HG03175 (cell line): ENCODE results near the gene UBE2J2.

Experiments
- ATAC-seq: cut with Tn5 transposase; IDR thresholded peaks from one replicate; pipeline ENCODE4 v1.9.1; 2021; ENCODE audit warnings: mild to moderate bottlenecking, moderate library complexity; ENCODE audit not compliant: unreplicated experiment

Gene UBE2J2

DNA sequence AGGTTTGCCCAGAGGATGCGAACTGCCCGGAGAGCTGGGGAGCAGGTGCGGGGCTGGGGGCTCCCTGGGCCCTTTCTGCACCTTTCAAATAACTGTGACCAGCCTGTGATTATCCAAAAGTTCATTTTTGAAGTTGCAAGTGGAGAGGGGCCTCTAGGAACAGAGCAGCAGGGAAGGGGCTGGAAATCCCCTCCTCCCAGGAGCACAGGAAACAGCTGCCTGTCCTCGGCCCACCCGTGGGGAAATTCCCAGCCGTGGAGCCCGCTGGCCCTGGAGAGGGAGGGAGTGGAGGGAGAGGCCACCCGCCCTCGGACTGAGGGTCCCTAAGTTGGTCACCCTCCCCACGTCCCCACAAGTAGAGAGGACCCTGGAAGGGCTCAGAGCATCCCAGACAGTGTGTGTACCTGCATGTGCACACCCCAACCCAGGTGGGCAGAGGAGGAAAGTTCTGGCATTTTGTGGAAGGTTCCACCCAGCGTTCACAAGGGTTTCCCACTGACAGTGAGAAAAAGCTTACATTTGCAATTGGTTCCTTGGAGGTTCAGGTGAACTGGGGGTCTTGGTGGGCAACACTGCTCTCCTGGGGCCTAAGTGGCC, 58.5 kb downstream of the UBE2J2 start:
- ATAC-seq = no peak

DNA sequence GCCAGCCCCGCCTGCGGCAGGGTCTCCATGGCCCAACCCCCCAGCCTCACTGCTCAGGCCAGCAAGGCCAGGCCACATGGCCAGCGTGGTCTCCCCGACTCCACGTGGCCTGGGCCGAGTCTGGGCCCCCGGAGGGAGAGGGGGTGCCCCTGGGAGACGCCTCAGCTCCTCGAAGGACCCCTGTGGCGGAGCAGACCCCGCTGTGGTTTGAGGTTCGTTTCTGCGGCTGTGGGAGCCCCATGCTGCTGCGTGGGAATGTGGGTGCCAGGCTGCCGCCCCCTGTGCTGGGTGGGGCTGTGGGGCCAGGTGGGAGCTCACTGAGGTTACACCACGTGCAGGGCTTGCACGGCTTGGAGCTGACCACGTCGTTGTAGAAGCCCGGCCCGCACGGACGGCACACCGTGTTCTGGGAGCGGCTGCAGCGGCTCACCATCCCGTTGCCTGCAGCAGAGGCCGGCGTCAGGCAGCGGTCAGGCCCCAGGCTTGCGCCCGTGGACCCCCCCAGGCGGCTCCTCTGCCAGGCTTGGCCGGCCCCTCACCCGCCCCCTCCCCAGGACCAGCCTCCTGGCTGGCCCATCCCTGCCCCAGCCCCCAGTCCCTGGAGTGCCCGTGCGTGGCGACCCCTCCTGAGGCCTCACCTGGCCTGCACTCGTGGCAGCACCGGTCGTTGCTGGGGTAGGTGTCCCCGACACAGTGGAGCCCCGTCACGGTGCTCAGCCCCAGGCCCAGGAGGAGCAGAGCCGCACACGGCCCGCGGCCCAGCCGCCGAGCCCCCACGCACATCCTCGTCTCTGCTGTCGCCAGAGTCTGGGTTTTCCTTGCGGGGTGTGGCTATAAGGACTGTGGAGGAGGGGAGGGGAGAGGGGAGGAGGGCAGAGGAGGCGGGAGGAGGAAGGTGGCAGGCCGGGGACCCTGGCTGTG, 60.0 kb downstream of the UBE2J2 start, which contains the start of gene TNFRSF4:
Gene TNFRSF4, minus strand, starts transcription at position 809 of the 921 bp plus-strand sequence. Its CDS starts 26 bp downstream, at position 783.
- ATAC-seq = no peak

DNA sequence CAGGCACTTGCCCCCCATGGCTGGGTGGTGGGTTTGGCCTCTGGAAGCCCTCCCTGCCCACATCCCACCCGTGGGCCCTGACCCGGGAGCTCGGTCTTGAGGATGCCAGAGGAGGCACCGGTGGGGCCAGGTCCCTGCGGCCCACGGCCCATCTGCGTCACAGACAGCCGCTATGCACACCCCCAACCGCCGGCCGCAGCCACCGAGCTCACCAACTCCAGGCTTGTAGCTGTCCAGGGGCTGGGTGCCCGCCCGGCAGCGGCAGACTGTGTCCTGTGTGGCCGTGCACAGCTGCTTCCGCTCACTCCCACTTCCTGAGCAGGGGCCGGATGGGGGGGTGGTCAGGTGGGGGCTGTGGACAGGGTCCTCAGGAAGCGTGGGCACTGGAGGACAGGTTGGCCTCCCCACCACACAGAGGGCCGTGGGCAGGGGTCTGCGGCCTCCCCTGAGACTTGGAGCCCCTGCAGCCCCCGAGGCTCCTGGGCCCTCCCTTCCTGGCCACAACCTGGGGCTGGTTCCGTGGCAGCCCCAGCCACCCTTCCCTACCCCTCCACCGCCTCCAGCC, 60.8 kb downstream of the UBE2J2 start:
- ATAC-seq = no peak

DNA sequence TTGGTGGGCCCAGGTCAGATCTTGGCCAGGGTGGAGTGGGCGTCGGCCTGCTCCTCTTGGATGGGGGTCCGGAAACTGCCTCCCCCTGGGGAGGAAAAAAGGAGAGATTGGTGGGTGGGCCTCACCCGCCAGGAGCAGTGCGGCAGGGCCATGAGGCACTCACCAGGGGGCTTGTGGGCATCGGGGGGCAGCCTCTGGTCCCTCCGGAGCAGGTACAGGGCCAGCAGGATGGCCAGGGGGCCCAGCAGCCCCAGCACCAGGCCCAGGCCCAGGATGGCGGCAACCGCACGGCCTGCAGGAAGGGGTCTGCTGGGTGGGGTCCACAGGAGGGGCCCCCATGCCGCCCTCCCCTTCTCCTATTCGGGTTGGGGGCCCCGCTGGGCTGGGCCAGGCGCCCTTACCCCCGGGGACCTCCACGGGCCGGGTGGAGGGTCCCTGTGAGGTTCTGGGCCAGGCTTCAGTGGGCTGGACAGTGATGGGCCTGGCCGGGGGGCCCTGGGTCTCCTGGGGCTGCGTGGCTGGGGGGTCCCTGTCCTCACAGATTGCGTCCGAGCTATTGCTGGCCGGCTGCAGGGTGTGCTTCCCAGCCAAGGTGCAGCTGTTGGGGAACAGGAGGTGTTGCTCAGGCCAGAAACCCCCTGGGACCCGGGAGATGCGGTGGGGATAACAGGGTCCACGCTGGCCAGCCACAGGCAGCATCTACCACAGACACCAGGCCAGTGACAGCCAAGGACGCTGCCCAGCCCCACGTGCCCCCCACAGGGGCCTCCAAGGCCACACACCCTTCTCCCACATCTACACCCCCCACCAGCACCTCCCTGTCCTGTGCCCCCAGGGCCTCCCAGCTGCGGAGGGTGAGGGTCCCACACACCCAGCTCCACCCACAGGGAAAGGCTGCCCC, 61.9 kb downstream of the UBE2J2 start:
- ATAC-seq = no peak

DNA sequence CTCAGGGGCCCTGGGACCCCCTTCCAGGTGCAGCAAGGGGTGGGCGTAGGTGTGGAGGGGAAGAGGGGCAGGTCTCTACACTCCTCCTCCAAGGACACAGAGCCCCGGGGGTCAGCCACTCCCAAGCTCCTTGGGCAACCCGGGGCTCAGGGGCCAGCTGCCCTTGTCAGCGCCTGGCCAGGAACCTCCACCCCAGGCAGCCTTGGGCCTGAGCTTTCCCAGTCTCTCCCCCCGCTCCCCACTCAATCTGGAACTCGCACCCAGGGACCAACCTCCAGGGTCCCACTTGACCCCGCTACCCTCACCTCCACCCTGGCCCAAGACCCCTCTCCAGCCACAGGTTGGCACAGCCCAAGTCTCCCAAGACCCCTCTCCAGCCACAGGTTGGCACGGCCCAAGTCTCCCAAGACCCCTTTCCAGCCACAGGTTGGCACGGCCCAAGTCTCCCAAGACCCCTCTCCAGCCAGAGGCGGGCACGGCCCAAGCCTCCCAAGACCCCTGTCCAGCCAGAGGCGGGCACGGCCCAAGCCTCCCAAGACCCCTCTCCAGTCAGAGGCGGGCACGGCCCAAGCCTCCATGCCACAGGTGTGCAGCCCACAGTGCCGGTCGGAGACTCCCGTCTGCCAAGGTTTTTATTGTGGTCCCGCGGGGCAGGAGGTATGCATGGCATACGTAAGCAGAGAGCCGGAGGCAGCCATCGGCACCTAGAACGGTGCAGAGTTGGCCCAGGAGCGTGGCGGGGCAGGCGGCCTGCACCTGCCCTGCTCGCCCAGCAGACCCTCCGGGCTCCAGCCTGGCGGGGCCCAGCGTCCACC, 62.7 kb downstream of the UBE2J2 start:
- ATAC-seq = no peak

DNA sequence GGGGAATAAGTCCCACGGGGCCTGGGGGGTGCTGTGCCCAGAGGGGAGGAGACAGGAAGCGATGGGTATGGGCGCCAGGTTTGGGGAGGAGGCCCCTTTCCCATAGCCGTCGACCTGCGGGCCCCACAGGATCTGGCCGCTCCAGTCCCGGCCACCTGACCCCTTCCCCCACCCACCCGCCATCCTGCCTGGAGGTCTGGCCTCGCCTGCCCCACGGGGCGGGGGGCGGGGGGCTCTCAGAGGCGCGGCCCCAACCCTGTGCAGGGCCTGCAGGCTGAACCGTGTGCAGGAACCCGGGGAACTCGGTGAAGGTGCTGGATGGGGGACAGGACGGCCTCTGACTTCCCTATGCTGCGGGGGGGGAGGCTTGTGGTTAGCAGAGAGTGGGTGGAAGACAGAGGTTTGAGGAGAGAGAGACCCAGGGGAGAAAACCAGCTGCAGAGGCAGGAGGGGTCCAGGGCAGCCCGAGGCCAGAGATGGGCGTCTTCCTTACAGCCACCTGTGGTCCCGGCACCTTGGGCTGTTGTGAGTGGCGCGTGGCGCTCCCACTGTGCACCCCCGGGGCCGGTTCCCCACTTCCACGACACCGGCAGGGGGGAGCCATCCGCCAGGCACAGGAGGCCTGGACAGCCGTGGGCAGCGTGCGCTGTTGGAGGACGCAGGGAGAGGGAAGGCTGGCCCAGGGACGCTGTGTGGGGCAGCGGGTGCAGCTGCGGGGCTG, 64.8 kb downstream of the UBE2J2 start:
- no peak for ATAC-seq

DNA sequence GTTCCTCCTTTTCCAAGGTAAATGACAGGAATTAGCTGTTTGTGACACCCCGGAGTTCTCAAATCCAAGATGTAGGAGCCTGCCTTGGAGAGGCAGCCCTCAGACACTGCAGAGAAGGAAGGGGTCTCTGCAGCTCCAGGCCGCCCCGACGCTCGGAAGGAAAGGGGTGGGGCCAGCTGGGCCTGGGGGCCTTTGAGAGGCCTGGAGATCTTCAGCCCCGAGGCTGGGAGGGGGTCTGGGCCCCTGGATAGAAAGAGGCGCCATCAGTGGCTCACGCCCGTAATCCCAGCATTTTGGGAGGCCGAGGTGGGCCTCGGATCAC, 66.1 kb downstream of the UBE2J2 start:
- ATAC-seq = no peak

DNA sequence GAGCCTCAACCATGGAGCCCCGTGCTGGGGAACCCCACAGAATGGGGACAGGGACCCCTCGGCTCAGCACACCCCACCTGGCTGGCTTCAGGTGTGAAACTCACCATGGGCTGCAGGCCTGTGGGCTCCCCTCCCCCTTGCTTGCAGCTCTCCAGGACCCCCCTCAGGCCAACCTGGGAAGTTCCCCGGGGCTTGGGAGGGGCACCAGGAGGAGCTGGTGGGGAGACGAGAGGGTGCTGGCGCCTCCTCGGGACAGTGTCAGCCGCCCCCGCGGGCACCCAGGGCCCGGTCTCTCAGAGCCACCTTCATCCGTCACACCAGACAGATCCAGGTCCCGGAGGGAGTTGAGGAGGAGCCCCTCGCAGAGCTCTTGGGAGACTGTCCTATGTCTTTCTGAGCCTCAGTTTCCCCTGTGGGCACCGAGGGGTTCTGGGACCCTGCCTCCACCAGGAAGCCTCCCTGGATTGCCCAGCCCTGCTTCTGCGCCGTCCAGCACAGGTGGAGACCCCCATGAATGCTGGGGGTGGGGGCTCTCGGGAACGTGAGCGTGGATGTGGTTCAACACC, 66.6 kb downstream of the UBE2J2 start:
- ATAC-seq = no peak

DNA sequence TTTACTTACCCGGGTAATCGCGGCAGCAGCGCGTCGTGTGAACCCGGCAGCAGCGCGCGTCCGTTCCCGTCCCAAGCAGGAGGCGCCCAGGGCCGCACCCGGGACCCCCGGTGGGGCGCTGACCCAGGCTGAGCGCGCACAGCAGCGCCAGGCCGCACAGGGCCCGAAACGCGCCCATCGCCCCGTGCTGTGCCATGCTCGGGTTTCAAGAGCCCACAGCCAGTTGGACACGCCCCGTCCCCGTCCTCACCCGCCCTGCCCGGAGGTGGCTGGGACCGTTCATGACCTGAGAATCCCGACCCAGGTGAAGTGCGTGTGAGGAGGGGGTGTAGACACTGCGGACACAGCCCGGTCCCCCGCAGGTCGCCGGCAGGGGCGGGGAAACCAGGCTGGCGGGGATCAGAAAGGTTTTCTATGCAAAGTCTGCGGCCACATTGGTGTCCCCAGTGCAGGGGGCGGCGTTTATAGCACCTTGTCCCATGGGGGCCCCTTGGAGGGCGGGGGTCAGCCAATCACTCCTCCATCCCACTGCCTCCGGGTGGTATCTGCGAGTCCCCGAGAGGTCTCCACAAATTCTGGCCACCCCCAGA, 67.2 kb downstream of the UBE2J2 start, which contains the start of gene TNFRSF18:
Gene TNFRSF18, minus strand, starts transcription at position 217 of the 590 bp plus-strand sequence. Its CDS starts 21 bp downstream, at position 196.
- no peak for ATAC-seq

DNA sequence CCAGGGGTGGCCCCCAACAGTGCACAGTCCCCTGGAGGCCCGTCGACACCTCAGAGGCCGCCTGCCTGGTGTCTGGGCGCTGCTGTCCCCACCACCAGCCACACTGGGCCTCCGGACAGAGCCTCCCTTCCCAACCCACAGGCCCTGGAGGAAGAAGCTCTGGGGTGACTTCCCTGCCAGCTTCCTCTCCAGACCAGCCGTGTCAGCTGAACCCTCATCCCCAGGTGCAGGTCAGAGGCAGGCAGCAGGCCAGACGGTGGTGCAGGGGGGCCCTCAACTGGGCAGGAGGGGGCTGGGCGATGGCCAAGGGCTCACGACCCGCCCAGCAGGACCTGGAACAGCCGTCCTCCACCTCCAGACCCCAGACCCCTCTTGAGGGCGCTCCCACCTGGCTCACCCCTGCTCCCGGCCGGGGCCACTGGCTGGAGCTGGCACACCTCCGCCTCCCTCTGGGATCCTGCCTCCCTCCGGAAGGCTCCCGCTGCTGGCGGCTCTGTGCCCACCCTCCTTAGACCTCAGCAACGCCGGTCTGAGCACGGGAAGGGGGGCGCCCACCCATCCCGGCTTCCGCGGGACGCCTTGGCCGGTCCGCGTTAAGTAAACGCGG, 67.8 kb downstream of the UBE2J2 start:
- no peak for ATAC-seq

DNA sequence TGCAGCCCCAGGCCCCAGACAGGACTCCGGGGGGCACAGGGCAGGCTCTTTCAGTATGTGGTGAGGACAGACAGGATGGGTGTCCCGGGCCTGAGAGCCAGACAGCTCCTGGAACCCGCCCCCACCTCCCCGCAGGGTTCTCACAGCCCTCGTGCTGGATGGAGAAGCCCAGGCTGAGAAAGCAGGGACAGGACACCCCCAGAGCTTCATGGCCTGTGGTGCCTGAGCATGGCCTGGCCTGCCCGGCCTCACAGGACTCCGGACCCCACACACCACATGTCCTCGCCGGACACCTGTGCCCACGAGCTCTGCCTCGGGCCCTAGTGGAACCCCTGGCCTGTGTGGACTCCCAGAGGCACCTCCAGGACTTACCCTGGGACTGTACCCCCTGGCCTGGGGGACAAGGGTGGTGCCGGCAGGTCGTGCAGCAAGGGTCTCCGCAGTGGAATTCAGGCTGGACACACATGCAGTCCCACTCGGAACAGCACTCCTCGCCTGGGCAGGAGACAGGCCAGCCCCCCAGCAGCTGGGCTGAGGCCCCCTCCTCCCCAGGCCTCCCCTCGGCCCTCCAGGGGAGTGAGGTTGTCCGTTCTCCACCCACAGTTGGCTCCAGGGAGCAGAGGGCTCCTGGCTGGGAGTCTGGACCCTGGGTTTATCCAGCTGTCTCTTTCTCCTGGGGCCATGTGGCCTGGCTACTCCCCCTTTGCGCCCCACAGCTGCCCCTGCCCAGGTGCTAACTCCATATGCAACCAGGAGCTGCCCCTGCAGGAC, 68.5 kb downstream of the UBE2J2 start:
- no peak for ATAC-seq

DNA sequence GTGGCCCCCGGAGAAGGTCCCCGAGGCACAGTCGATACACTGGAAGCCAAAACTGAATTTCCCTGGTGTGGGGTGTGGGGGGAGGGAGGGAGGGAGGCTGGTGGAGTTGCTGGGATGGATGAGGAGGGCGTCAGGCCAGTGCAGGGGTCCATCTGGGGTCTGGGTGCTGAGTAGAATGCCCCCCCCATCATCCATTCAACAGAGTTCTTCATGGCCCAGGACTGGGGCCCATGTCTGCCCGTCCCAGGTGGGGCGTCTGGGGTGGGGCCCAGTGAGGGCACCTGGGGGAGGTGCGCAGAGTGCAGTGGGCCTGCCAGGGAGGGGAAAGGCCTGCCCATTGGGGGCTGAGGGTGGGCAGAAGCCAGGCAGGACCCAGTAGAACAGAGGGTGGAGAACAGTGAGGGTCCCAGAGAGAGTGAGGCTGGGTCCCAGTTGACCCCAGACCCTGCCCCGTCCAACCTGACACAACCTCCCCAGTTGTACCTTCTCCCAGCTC, 69.2 kb downstream of the UBE2J2 start:
- no peak for ATAC-seq
